SK-N-SH treated with all-trans-retinoic acid at 6 μM for 48 hours (cell line): Measurements from ENCODE around the gene DCC.

Experiments used
- ZC3H10 ChIP-seq: fragments of 250-450 bp; sonication (Bioruptor Pico); IDR thresholded peaks from 2 replicates; pipeline ENCODE4 v1.5.1; 2021; ENCODE audit warnings: mild to moderate bottlenecking, moderate library complexity
- ZNF565 ChIP-seq: fragments of 450-650 bp; formaldehyde crosslinking; conservative IDR thresholded peaks from 2 replicates; pipeline ENCODE4 v1.5.0; 2020; ENCODE audit warnings: low read depth, mild to moderate bottlenecking, moderate library complexity
- ZNF70 ChIP-seq: fragments of 450-650 bp; formaldehyde crosslinking; IDR thresholded peaks from 2 replicates; pipeline ENCODE4 v1.5.0; 2020; ENCODE audit warnings: mild to moderate bottlenecking, moderate library complexity
- ZNF8 ChIP-seq: fragments of 450-650 bp; formaldehyde crosslinking; IDR thresholded peaks from 2 replicates; pipeline ENCODE4 v1.5.0; 2020; ENCODE audit warnings: mild to moderate bottlenecking, moderate library complexity

GRCh38 chr18:53536908-53537307 lies 1196.9 kb downstream of the DCC start:
- TF ChIP-seq ZNF565 (CRISPR knock-in tag) (no peak), ZNF70 (CRISPR knock-in tag) (no peak), ZC3H10 (no peak), ZNF8 (CRISPR knock-in tag) (no peak)
